Tibial nerve (tissue), 4 donors: ENCODE measurements around the gene SLC10A4. TPM values are rescaled to one million over a fixed set of nuclear protein-coding genes. Genes with fewer than 3 reads are reported as not detected.
"Not testable (repeated sequence)": the region's sequence is repeated elsewhere in the genome, so short reads cannot be mapped to it uniquely, and the experiment has no call there.

Source experiments
- DNase-seq, 2 donors: peaks; one replicate each; pipeline ENCODE4 v3.0.0-alpha.2; 2019; ENCODE audit warnings: low spot score in 2 of 2
- H3K27ac ChIP-seq, 4 donors: fragments of 200-600 bp; sonication (generic) in 3 of 4; one replicate each; pipeline ENCODE4 v1.5.1; 2017 to 2019; ENCODE audit warnings: mild to moderate bottlenecking in 1 of 4
- H3K27me3 ChIP-seq, 2 donors: fragments of 200-600 bp; sonication (generic) in 1 of 2; one replicate each; pipeline versions ENCODE4 v1.5.1 to v1.6.0; 2017 to 2019
- H3K36me3 ChIP-seq, 3 donors: fragments of 200-600 bp; sonication (generic); one replicate each; pipeline ENCODE4 v1.5.1; 2018 to 2019
- H3K4me1 ChIP-seq, 4 donors: fragments of 200-600 bp; sonication (generic) in 3 of 4; one replicate each; pipeline ENCODE4 v1.5.1; 2017 to 2019
- H3K4me3 ChIP-seq, 4 donors: fragments of 200-600 bp; sonication (generic) in 3 of 4; one replicate each; pipeline ENCODE4 v1.5.1; 2017 to 2019; ENCODE audit warnings: mild to moderate bottlenecking in 1 of 4, moderate library complexity in 1 of 4
- H3K9me3 ChIP-seq, 4 donors: fragments of 200-600 bp; sonication (generic) in 3 of 4; one replicate each; pipeline ENCODE4 v1.5.1; 2017 to 2019
- EP300 ChIP-seq, 2 donors: sonication (generic); formaldehyde crosslinking; IDR thresholded peaks; one replicate each; pipeline ENCODE4 v1.6.1; 2017; ENCODE audit warnings: antibody characterized with exemption in 2 of 2, mild to moderate bottlenecking in 1 of 2
- POLR2A ChIP-seq, 2 donors: fragments of 450-650 bp; IDR thresholded peaks; one replicate each; pipeline ENCODE4 v1.6.1; 2017; ENCODE audit warnings: antibody characterized with exemption in 2 of 2, mild to moderate bottlenecking in 2 of 2, moderate library complexity in 2 of 2
- WGBS, 2 donors: methylation state at CpG; one replicate each; pipeline ENCODE4 v1.1.5; 2018; 5-methylcytosine and 5-hydroxymethylcytosine counted together
- total RNA-seq, 4 donors: library from RNA; depleted of rRNA; stranded (reverse); fragments of >200 nt; gene quantifications; one replicate each; pipeline ENCODE4 v1.1.0, GENCODE V29; 2016
- TF ChIP-seq, protein P1 (sequence below), 5 experiments: fragments of 200-600 bp in 3 of 5; fragments of 450-650 bp in 2 of 5; sonication (generic) in 3 of 5; IDR thresholded peaks; one replicate each; pipeline ENCODE4 v1.5.1; 2016 to 2019; ENCODE audit warnings: antibody characterized with exemption in 5 of 5, mild to moderate bottlenecking in 3 of 5, moderate library complexity in 2 of 5

SLC10A4 gene, protein sequence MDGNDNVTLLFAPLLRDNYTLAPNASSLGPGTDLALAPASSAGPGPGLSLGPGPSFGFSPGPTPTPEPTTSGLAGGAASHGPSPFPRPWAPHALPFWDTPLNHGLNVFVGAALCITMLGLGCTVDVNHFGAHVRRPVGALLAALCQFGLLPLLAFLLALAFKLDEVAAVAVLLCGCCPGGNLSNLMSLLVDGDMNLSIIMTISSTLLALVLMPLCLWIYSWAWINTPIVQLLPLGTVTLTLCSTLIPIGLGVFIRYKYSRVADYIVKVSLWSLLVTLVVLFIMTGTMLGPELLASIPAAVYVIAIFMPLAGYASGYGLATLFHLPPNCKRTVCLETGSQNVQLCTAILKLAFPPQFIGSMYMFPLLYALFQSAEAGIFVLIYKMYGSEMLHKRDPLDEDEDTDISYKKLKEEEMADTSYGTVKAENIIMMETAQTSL
- total RNA-seq, result under 1 TPM in 1 of 4 donors, not detected in 3; 0.90 TPM

GRCh38 chr4:48483006-48483776 lies at the start of gene SLC10A4:
TSS of gene SLC10A4 (plus strand) at chr4:48483343. CDS start at chr4:48483562, 219 bp downstream.
- Histone ChIP-seq H3K27me3 (peaks cover 0 to 64% of the 10 kb centered on the region in 2 donors), H3K27ac (no peak within 1 kb of the TSS), H3K36me3 (no peaks in the 10 kb centered on the region), H3K4me3 (peak within 1 kb of the TSS in 1 of 4 donors; percentile 43), H3K9me3 (no peaks in the 10 kb centered on the region), H3K4me1 (peaks cover 0 to 7% (median 0%) of the 10 kb centered on the region in 4 donors)
- DNase-seq, result no peak
- WGBS, 2 donors, result 4 to 12% methylated on average over 5 to 85 of the region's 85 CpGs
- TF ChIP-seq, protein P1, sequence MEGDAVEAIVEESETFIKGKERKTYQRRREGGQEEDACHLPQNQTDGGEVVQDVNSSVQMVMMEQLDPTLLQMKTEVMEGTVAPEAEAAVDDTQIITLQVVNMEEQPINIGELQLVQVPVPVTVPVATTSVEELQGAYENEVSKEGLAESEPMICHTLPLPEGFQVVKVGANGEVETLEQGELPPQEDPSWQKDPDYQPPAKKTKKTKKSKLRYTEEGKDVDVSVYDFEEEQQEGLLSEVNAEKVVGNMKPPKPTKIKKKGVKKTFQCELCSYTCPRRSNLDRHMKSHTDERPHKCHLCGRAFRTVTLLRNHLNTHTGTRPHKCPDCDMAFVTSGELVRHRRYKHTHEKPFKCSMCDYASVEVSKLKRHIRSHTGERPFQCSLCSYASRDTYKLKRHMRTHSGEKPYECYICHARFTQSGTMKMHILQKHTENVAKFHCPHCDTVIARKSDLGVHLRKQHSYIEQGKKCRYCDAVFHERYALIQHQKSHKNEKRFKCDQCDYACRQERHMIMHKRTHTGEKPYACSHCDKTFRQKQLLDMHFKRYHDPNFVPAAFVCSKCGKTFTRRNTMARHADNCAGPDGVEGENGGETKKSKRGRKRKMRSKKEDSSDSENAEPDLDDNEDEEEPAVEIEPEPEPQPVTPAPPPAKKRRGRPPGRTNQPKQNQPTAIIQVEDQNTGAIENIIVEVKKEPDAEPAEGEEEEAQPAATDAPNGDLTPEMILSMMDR (IDR thresholded peaks at IDR 0.05), result no peak
- TF ChIP-seq POLR2A (IDR thresholded peaks at IDR 0.05) (no peak), EP300 (IDR thresholded peaks at IDR 0.05) (no peak)

DNA sequence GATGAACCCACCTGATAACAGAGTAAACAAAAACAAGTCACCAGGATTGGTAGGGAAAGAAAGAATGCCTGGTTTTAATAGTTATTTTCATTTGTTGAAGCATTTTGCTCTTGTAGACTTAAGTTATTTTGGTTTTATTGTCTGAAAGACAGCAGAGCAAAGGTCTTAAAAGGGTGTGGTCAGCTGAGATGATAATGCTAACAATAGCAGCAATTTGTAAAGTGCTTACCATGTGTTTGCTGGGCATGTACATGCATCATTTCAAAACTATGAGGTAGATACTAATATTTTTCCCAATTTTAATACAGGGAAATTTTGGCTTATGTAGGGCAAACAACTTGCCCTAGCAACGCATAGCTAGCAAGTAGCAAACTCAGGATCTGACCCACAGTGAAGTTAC lies 46.8 kb upstream of the SLC10A4 start:
- Histone ChIP-seq H3K4me1 (no peaks in the 10 kb centered on the region), H3K36me3 (no peaks in the 10 kb centered on the region), H3K27ac (no peak overlapping the region), H3K9me3 (peaks cover 0 to 2% (median 0%) of the 10 kb centered on the region in 4 donors), H3K4me3 (no peak overlapping the region), H3K27me3 (no peaks in the 10 kb centered on the region)
- no peak for DNase-seq
- 88 to 91% methylated on average over 1 of the region's 1 CpG for WGBS, 2 donors
- TF ChIP-seq EP300 (IDR thresholded peaks at IDR 0.05), result no peak
- TF ChIP-seq, protein P1 (IDR thresholded peaks at IDR 0.05), result no peak
- no peak for TF ChIP-seq POLR2A (IDR thresholded peaks at IDR 0.05)

GRCh38 chr4:48439988-48440387 lies 43.2 kb upstream of the SLC10A4 start:
- WGBS, 2 donors, result 36 to 74% methylated on average over 2 of the region's 2 CpGs
- Histone ChIP-seq H3K4me3 (no peak overlapping the region), H3K4me1 (no peaks in the 10 kb centered on the region), H3K9me3 (peaks cover 0 to 2% (median 0%) of the 10 kb centered on the region in 4 donors), H3K27me3 (no peaks in the 10 kb centered on the region), H3K36me3 (no peaks in the 10 kb centered on the region), H3K27ac (no peak overlapping the region)
- TF ChIP-seq EP300 (IDR thresholded peaks at IDR 0.05) (no peak), POLR2A (IDR thresholded peaks at IDR 0.05) (no peak)
- TF ChIP-seq, protein P1 (IDR thresholded peaks at IDR 0.05), result no peak
- DNase-seq, result no peak

DNA sequence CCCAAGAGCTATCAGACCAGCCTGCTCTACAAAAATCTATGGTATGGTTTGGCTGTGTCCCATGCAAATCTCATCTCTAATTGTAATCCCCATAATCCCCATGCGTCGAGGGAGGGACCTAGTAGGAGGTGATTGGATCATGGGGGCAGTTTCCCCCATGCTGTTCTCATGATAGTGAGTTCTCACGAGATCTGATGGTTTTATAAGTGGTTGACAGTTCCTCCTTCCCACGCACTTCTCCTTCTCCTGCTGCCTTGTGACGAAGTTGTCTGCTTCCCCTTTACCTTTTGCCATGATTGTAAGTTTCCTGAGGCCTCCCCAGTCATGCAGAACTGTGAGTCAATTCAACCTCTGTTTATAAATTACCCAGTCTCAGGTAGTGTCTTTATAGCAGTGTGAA lies 42.2 kb upstream of the SLC10A4 start:
- not testable (repeated sequence) for DNase-seq, H3K4me3 ChIP-seq
- 70 to 74% methylated on average over 5 of the region's 5 CpGs for WGBS, 2 donors

GRCh38 chr4:48445704-48446103 lies 37.4 kb upstream of the SLC10A4 start:
- no peak for TF ChIP-seq EP300 (IDR thresholded peaks at IDR 0.05)
- TF ChIP-seq, protein P1 (IDR thresholded peaks at IDR 0.05), result peak in 3 of 5 experiments; percentile 35 to 64 (median 55)
- 9 to 14% methylated on average over 3 of the region's 3 CpGs for WGBS, 2 donors
- H3K4me3 ChIP-seq, result no peak overlapping the region
- H3K9me3 ChIP-seq, result no peaks in the 10 kb centered on the region
- H3K4me1 ChIP-seq, result no peaks in the 10 kb centered on the region
- H3K27ac ChIP-seq, result no peak overlapping the region
- no peaks in the 10 kb centered on the region for H3K27me3 ChIP-seq
- no peak for DNase-seq
- no peaks in the 10 kb centered on the region for H3K36me3 ChIP-seq

More for the DNA sequence above, 42.2 kb upstream of the SLC10A4 start:
- H3K9me3 ChIP-seq, H3K27ac ChIP-seq, H3K36me3 ChIP-seq, H3K27me3 ChIP-seq, H3K4me1 ChIP-seq: not testable (repeated sequence)
